GM12892 (cell line): ENCODE measurements around the gene MPST.
"Not testable (repeated sequence)": the region's sequence is repeated elsewhere in the genome, so short reads cannot be mapped to it uniquely, and the experiment has no call there.

Experiments used
- DNase-seq: peaks from one replicate; pipeline ENCODE4 v3.0.0; 2011; ENCODE audit not compliant: insufficient read length
- FAIRE-seq: peaks from 2 replicates; lab custom pipeline; 2011; peaks lifted over from hg19 to GRCh38; lab: Jason Lieb, UNC
- POLR2A ChIP-seq: IDR thresholded peaks from 2 replicates; pipeline ENCODE4 v1.6.1; 2011; ENCODE audit warnings: low read depth, low read length, control low read depth
- POLR2AphosphoS5 ChIP-seq: IDR thresholded peaks from 2 replicates; pipeline ENCODE4 v1.6.1; 2011; ENCODE audit warnings: low read depth, low read length, control low read depth
- TAF1 ChIP-seq: IDR thresholded peaks from 2 replicates; pipeline ENCODE4 v1.6.1; 2011; ENCODE audit warnings: low read depth, mild to moderate bottlenecking, control low read depth, low read length, borderline replicate concordance

Gene MPST

GRCh38 chr22:37069719-37070118, 50.2 kb downstream of the MPST start:
- DNase-seq (no peak), FAIRE-seq (no peak)
- TF ChIP-seq POLR2A: no peak
- no peak for TF ChIP-seq POLR2AphosphoS5
- no peak for TF ChIP-seq TAF1

DNA sequence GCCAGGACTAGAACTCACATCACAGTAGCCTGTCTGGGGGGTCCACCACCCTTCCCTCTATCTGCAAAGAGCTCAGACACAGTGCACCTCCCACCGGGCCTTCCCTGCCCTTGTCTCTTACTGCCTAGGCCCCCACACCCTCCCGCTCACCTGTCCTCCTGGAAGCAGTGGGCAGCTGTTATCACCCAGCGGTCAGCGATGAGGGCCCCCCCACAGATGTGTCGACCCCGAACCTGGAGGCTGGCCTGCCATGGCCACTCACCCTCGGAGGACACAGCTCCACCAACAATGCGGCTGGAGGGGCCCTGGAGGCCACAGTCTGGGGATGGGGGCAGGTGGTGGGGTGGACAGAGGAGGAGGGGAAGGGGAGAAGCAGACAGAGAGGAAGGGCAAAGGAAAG, 50.8 kb downstream of the MPST start:
- no peak for DNase-seq
- TF ChIP-seq TAF1: no peak
- TF ChIP-seq POLR2AphosphoS5: no peak
- no peak for FAIRE-seq

- FAIRE-seq: no peak
- DNase-seq: no peak
- TF ChIP-seq POLR2A: no peak
- TF ChIP-seq POLR2AphosphoS5: no peak
- TF ChIP-seq TAF1: no peak
Measured at GRCh38 chr22:37070744-37071143, 51.2 kb downstream of the MPST start.

GRCh38 chr22:37071850-37072592, 52.5 kb downstream of the MPST start:
- FAIRE-seq, DNase-seq: not testable (repeated sequence)

DNA sequence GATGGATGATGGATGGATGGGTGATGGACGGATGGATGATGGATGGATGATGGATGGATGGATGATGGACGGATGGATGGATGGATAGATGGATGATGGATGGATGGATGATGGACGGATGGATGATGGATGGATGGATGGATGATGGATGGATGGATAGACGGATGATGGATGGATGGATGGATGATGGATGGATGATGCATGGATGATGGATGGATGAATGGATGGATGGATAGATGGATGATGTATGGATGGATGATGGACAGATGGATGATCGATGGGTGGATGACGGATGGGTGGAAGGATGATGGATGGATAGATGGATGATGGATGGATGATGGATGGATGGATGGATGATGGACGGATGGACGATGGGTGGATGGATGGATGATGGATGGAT, 53.1 kb downstream of the MPST start:
- DNase-seq (no peak), FAIRE-seq (no peak)
- TF ChIP-seq POLR2A (no peak), TAF1 (no peak), POLR2AphosphoS5 (no peak)

DNA sequence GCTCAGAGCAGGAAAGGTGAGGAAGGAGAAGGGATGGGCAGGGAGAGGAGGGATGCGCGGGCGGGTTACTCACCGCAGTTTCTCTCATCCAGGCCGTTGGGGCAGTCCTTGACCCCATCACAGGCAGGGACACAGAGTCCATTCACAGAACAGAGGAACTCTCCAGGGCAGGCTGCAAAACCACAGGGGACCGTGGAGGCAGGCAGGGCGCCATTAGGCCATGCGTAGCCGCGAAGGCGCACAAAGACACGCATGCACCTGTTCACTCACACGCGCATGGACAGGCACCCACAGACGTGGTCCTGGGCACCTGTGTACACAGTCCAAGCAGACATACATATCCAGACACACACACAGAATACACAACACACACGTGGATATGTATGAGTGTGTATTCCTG, 55.0 kb downstream of the MPST start:
- DNase-seq (no peak), FAIRE-seq (no peak)
- TF ChIP-seq POLR2A (no peak), TAF1 (no peak), POLR2AphosphoS5 (no peak)

- FAIRE-seq (no peak), DNase-seq (no peak)
- TF ChIP-seq TAF1: no peak
- TF ChIP-seq POLR2A: no peak
- no peak for TF ChIP-seq POLR2AphosphoS5
Measured at GRCh38 chr22:37075046-37075445, 55.5 kb downstream of the MPST start.

DNA sequence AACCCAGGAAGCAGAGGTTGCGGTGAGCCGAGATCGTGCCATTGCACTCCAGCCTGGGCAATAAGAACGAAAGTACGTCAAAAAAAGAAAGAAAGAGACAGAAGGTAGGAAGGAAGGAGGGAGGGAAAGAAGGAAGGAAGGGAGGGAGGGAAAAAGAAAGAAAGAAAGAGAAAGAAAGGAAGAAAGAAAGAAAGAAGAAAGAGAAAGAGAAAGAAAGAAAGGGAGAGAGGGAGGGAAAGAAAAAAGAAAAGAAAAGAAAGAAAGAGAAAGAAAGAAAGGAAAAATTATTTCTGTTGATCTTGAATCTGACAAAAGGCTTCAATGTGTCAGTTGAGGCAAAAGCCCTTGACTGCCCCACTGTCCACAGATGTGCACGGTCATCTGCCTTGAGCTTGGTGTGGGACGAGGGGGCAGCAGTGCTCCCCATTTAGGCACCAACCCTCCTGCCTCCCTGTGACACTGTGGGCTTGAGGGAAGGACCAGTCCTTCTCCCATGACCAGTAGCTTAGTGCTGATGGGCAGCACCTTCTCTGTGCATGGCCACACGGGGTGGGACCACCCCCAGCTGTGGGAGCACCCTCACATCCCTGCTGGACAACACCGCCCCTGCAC, 56.4 kb downstream of the MPST start:
- DNase-seq (no peak), FAIRE-seq (no peak)
- TF ChIP-seq POLR2A (no peak), POLR2AphosphoS5 (no peak), TAF1 (no peak)

DNA sequence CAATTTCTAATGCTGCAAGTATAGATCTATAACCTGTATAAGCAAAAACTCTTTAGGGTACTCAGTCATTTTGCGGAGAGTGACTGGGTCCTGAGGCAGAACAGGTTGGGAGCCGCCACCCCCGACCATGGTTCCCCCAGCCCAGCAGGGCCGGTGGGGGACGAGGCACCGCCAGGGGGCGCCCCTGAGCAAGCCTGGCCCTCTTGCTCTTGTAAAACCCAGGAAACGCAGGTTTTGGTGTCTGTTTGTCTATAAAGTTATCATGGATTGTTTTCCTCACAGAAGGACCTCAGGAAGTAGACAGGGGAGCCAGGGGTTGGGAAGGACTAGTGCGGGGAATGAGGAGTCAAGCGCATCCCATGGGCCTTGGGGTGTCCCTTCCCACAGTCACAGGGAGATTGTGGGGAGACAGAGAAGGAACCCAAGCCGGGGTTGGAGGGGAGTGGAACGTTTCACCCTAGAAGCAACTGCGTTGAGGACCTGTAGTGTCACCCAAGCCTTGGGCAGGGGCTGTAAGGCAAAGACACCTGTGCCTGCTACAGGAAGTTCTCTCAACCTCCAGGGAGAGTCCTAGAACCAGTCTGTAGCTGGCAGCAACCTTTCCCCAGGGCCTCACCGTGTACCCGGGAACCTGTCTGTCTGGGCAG, 58.4 kb downstream of the MPST start:
- FAIRE-seq: peak; percentile 82
- TF ChIP-seq POLR2A (no peak), POLR2AphosphoS5 (no peak), TAF1 (no peak)
- peak; percentile 92 for DNase-seq

GRCh38 chr22:37079158-37079557, 59.6 kb downstream of the MPST start:
- FAIRE-seq: peak; percentile 21
- no peak for TF ChIP-seq TAF1
- no peak for TF ChIP-seq POLR2AphosphoS5
- TF ChIP-seq POLR2A: no peak

More at GRCh38 chr22:37079158-37079557, 59.6 kb downstream of the MPST start:
- no peak for DNase-seq
